Measurements from ENCODE around the gene DEF6.

GRCh38 chr6:35359346-35359743, 61.7 kb downstream of the DEF6 start:
- TF ChIP-seq JUND (IDR thresholded peaks at IDR 0.05) (no peak), CTCF (IDR thresholded peaks at IDR 0.05; ENCODE audit: low read depth, low read length, missing input control) (no peak), RAD21 (IDR thresholded peaks at IDR 0.05) (no peak), YY1 (IDR thresholded peaks at IDR 0.05) (no peak), RXRA (IDR thresholded peaks at IDR 0.05) (no peak), SP1 (IDR thresholded peaks at IDR 0.05) (no peak)

All from liver (tissue), 3 donors.